Bronchial epithelial cell (primary cell): ENCODE results near the gene MARCKSL1. TPM values are rescaled to one million over a fixed set of nuclear protein-coding genes. Genes with fewer than 3 reads are reported as not detected.
"Not testable (repeated sequence)": the region's sequence is repeated elsewhere in the genome, so short reads cannot be mapped to it uniquely, and the experiment has no call there.

ENCODE experiments used
- DNase-seq: peaks from one replicate; pipeline ENCODE4 v3.0.0-alpha.2; 2010; ENCODE audit warnings: low read depth
- FAIRE-seq: peaks from 2 replicates; lab custom pipeline; 2011; peaks lifted over from hg19 to GRCh38; lab: Jason Lieb, UNC
- H3K27me3 ChIP-seq: 2 replicates; pipeline ENCODE4 v1.5.1; 2011; ENCODE audit warnings: low read length; ENCODE audit not compliant: control insufficient read depth, insufficient read depth
- H3K36me3 ChIP-seq: 2 replicates; pipeline ENCODE4 v1.5.1; 2011; ENCODE audit warnings: low read length; ENCODE audit not compliant: control insufficient read depth, insufficient read depth
- H3K4me3 ChIP-seq: 2 replicates; pipeline ENCODE4 v1.5.1; 2011; ENCODE audit warnings: mild to moderate bottlenecking, low read depth, low read length, control low read depth
- total RNA-seq: library from RNA; depleted of rRNA; stranded (reverse); fragments of >200 nt; gene quantifications from 2 replicates; pipeline ENCODE4 v1.2.1, GENCODE V29; 2014
- TF ChIP-seq, protein P1 (sequence below): IDR thresholded peaks from 2 replicates; pipeline ENCODE4 v1.5.1; 2011; ENCODE audit warnings: mild to moderate bottlenecking, moderate library complexity, low read length, control low read depth, inconsistent platforms; ENCODE audit not compliant: insufficient read depth, severe bottlenecking

Gene MARCKSL1
- total RNA-seq, 1 donor from 2014 or later, result 4.2 TPM

GRCh38 chr1:32303997-32304622 lies 31.9 kb downstream of the MARCKSL1 start:
- peaks cover 11% of the 10 kb centered on the region for H3K36me3 ChIP-seq
- H3K4me3 ChIP-seq, result no peak overlapping the region
- H3K27me3 ChIP-seq, result no peaks in the 10 kb centered on the region
- TF ChIP-seq, protein P1, sequence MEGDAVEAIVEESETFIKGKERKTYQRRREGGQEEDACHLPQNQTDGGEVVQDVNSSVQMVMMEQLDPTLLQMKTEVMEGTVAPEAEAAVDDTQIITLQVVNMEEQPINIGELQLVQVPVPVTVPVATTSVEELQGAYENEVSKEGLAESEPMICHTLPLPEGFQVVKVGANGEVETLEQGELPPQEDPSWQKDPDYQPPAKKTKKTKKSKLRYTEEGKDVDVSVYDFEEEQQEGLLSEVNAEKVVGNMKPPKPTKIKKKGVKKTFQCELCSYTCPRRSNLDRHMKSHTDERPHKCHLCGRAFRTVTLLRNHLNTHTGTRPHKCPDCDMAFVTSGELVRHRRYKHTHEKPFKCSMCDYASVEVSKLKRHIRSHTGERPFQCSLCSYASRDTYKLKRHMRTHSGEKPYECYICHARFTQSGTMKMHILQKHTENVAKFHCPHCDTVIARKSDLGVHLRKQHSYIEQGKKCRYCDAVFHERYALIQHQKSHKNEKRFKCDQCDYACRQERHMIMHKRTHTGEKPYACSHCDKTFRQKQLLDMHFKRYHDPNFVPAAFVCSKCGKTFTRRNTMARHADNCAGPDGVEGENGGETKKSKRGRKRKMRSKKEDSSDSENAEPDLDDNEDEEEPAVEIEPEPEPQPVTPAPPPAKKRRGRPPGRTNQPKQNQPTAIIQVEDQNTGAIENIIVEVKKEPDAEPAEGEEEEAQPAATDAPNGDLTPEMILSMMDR, result no peak
- no peak for FAIRE-seq
- no peak for DNase-seq

DNA sequence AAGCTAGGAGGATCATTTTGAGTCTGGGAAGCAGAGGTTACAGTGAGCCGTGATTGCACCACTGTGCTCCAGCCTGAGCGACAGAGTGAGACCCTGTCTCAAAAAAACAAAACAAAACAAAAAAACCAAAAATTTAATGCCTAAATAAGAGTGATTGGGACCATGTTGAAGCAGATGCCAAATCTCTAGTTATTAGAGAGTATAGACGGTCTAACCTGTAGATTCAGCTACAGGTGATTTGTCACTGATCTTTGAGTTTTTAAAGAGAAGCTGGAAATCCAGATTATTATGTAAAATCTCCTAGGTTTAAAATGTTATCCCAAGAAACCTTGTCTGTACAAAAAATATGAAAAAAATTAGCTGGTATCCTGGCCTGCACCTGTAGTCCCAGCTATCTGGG lies 32.7 kb downstream of the MARCKSL1 start:
- Histone ChIP-seq H3K36me3 (peaks cover 11% of the 10 kb centered on the region), H3K4me3 (no peak overlapping the region), H3K27me3 (no peaks in the 10 kb centered on the region)
- DNase-seq (no peak), FAIRE-seq (no peak)
- TF ChIP-seq, protein P1, result no peak

- TF ChIP-seq, protein P1, result no peak
- Histone ChIP-seq H3K4me3 (no peak overlapping the region), H3K36me3 (peaks cover 11% of the 10 kb centered on the region), H3K27me3 (no peaks in the 10 kb centered on the region)
- no peak for FAIRE-seq
- no peak for DNase-seq
Measured at GRCh38 chr1:32299327-32299726, 36.7 kb downstream of the MARCKSL1 start.

GRCh38 chr1:32298211-32298610 lies 37.8 kb downstream of the MARCKSL1 start:
- not testable (repeated sequence) for FAIRE-seq

DNA sequence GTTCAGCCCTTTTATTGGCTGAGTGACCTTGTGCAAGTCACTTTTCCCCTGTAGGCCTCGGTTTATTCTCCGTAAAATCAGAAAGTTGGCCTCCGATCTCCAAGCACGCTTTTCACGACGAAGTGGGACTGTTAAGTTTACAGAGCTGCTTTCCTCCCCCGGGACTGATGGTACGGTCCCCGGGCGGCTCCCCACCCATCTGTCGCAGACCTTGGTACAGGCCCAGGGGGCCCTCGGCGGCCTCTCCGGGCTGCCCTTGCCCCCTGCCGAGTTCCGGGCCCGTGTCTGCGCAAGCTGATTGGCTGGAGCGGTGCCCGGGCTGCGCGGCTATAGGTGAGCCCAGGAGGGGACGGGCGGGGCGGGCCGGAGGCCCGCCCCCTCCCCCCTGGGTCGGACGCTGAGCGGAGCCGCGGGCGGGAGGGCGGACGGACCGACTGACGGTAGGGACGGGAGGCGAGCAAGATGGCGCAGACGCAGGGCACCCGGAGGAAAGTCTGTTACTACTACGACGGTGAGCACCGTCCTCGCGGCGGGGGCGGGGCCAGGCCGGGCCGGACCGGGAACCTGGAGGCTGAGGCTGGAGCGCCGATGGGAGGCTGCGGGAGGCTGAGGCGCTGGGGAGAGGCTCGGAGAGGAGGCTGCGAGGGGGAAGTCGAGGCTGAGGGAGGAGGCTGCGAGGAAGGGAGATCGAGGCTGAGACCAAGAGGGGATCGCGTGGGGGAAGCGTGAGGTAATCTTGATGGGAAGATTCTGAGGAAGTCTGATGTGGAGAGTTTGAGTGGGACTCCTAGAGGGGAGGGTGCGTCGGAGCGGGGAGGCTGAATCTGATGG lies 44.1 kb downstream of the MARCKSL1 start, which contains the start of gene HDAC1:
Gene HDAC1 (plus strand): TSS at position 376 of the 831 bp plus-strand sequence. CDS start 87 bp downstream, at position 463.
- FAIRE-seq, result no peak
- DNase-seq, result peak; percentile 77
- no peaks in the 10 kb centered on the region for H3K36me3 ChIP-seq
- H3K27me3 ChIP-seq, result no peaks in the 10 kb centered on the region
- peak within 1 kb of the TSS; percentile 90 for H3K4me3 ChIP-seq
- TF ChIP-seq, protein P1, result no peak

More at GRCh38 chr1:32298211-32298610, 37.8 kb downstream of the MARCKSL1 start:
- H3K27me3 ChIP-seq, DNase-seq, H3K36me3 ChIP-seq, H3K4me3 ChIP-seq: not testable (repeated sequence)

DNA sequence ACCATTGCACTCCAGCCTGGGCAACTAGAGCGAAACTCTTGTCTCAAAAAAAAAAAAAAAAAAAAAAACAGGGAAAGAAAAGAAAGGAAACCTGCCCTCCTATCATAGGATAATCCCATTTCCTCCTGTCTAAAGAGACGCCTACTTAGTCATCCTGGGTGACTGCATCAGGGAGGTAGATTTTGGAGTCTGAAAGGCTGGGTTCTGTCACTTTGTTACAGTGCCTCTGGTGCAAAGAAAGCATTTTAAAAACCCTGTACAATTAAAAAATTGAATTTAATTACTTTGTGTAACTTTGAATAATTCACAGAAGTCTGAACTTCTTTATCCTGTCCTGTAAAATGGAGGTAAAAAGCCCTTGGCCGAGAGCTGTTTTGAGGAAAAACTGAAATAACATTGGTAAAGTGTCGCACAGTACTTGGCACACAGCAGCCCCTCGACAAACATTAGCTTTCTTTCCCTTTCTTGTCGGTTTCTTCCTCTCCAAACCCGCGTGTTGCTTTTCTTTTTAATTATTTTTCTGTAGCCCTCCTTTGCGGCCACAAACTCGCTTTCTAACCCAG lies 44.8 kb downstream of the MARCKSL1 start:
- no peaks in the 10 kb centered on the region for H3K36me3 ChIP-seq
- H3K27me3 ChIP-seq, result no peaks in the 10 kb centered on the region
- peak overlapping the region; percentile 90 for H3K4me3 ChIP-seq
- DNase-seq (peak; percentile 89), FAIRE-seq (no peak)
- TF ChIP-seq, protein P1, result no peak
